Testis (tissue), 2 donors: ENCODE measurements around the gene CDK5R1.

Source experiments
- CTCF ChIP-seq, 3 experiments: fragments of 450-650 bp in 2 of 3; fragments of 200-600 bp in 1 of 3; sonication (generic) in 1 of 3; IDR thresholded peaks; one replicate each; pipeline ENCODE4 v1.5.1; 2016 to 2019; ENCODE audit warnings: antibody characterized with exemption in 3 of 3, mild to moderate bottlenecking in 2 of 3, moderate library complexity in 1 of 3
- POLR2A ChIP-seq: fragments of 450-650 bp; IDR thresholded peaks from one replicate; pipeline ENCODE4 v1.6.1; 2017; ENCODE audit warnings: antibody characterized with exemption, mild to moderate bottlenecking, moderate library complexity

- no peak for TF ChIP-seq CTCF (IDR thresholded peaks at IDR 0.05)
- TF ChIP-seq POLR2A, result no peak
Measured at GRCh38 chr17:32484628-32485027, 2.2 kb upstream of the CDK5R1 start.
